ENCODE measurements around the gene THADA. TPM values are rescaled to one million over a fixed set of nuclear protein-coding genes. Genes with fewer than 3 reads are reported as not detected.

The THADA gene
- total and polyA plus RNA-seq, 12 donors, result 7.5 to 18.0 (median 15.2) TPM

GRCh38 chr2:43225093-43225787 lies 370.6 kb downstream of the THADA start:
- H3K4me3 ChIP-seq, result peak overlapping the region; percentile 72 to 97 (median 90)
- H3K27me3 ChIP-seq, result no peaks in the 10 kb centered on the region
- H3K4me1 ChIP-seq, result peaks cover 0 to 64% (median 54%) of the 10 kb centered on the region in 9 donors
- TF ChIP-seq CTCF (IDR thresholded peaks at IDR 0.05), result no peak
- intact Hi-C loops (cut with DNase I), result loop anchor here (2.0 to 10.0 kb wide), 15 partner anchors 93 to 398 kb away; no protein-coding TSS in a partner anchor
- DNase-seq (peak; percentile 47 to 55), ATAC-seq (peak in 1 of 8 donors; percentile 1)
- H3K9me3 ChIP-seq, result no peaks in the 10 kb centered on the region
- peaks cover 0 to 40% (median 10%) of the 10 kb centered on the region in 9 donors for H3K36me3 ChIP-seq
- peak overlapping the region; percentile 96 to 100 (median 99) for H3K27ac ChIP-seq
- 1% methylated on average over 73 to 74 of the region's 74 CpGs for WGBS, 2 donors

DNA sequence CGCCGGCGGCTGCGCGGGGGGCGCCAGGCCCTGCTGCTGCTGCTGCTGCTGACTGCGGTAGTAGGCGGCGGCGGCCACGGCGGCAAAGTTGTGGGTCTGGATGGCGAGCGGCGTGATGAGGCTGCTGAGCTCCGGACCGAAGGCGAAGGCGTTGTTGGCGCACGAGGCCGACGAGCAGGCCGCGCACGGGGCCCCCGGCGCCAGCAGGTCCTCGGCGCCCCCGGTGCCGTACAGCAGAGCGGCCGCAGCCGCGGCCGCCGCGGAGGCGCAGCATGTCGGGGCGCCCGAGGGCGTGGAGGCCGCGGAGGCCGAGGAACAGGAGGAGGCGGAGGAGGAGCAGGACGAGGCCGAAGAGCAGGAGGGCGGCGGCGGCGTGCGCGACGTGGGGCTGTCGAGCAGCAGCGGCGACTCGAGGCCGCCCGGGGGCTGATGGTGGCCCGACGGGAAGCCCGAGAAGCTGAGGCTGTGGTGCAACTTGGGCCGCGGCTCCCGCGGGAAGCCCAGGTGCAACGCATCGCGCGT lies 371.2 kb downstream of the THADA start:
- Histone ChIP-seq H3K27ac (peak overlapping the region; percentile 96 to 100 (median 99)), H3K9me3 (no peaks in the 10 kb centered on the region), H3K4me1 (peaks cover 0 to 69% (median 56%) of the 10 kb centered on the region in 9 donors), H3K27me3 (no peaks in the 10 kb centered on the region), H3K4me3 (peak overlapping the region; percentile 72 to 97 (median 90)), H3K36me3 (peaks cover 0 to 37% (median 10%) of the 10 kb centered on the region in 9 donors)
- intact Hi-C loops (cut with DNase I), result loop anchor here (2.0 to 10.0 kb wide), 18 partner anchors 47 to 397 kb away; no protein-coding TSS in a partner anchor
- WGBS, 2 donors, result 0 to 1% methylated on average over 63 to 74 of the region's 74 CpGs
- ATAC-seq (no peak), DNase-seq (peak in 1 of 2 donors; percentile 43)
- no peak for TF ChIP-seq CTCF (IDR thresholded peaks at IDR 0.05)

DNA sequence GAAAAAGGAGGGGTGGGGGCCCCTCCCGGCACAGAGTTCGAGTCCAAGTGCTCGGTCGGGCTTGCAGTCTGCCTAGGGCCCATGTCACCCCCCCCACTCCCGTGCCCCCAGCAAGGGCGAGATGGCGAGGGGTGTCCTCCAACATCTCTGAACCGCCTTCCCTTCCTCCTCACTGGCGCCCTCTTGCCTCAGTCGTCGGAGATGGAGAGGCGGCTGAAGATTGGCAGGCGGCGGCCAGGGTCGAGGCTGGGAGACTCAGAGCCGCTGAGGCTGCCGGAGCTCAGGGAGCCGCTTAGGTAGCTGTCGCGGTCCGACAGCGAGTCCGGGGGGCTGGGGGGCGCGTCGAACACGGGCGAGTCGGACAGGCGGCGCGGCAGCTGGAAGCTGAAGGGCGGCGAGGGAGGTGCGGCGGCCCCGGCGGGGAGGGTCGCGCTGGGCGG lies 371.7 kb downstream of the THADA start:
- TF ChIP-seq CTCF (IDR thresholded peaks at IDR 0.05), result peak in 8 of 9 donors; percentile 24 to 63 (median 46)
- ATAC-seq (no peak), DNase-seq (peak; percentile 74 to 76)
- Histone ChIP-seq H3K36me3 (peaks cover 0 to 37% (median 10%) of the 10 kb centered on the region in 9 donors), H3K9me3 (no peaks in the 10 kb centered on the region), H3K27me3 (no peaks in the 10 kb centered on the region), H3K4me3 (peak overlapping the region; percentile 72 to 97 (median 90)), H3K4me1 (peaks cover 4 to 69% (median 57%) of the 10 kb centered on the region in 9 donors), H3K27ac (peak overlapping the region; percentile 96 to 100 (median 99))
- WGBS, 2 donors, result 1 to 2% methylated on average over 32 to 40 of the region's 41 CpGs
- intact Hi-C loops (cut with DNase I), result loop anchor here in 8 of 10 donors (2.0 to 10.0 kb wide), 10 partner anchors 47 to 321 kb away; no protein-coding TSS in a partner anchor

- H3K9me3 ChIP-seq, result no peaks in the 10 kb centered on the region
- intact Hi-C loops (cut with DNase I), result loop anchor here in 8 of 10 donors (2.0 to 10.0 kb wide), 10 partner anchors 46 to 321 kb away; no protein-coding TSS in a partner anchor
- 6 to 7% methylated on average over 4 of the region's 4 CpGs for WGBS, 2 donors
- peak overlapping the region; percentile 72 to 97 (median 90) for H3K4me3 ChIP-seq
- H3K36me3 ChIP-seq, result peaks cover 0 to 37% (median 10%) of the 10 kb centered on the region in 9 donors
- peaks cover 8 to 69% (median 57%) of the 10 kb centered on the region in 9 donors for H3K4me1 ChIP-seq
- no peak for TF ChIP-seq CTCF (IDR thresholded peaks at IDR 0.05)
- ATAC-seq (no peak), DNase-seq (no peak)
- no peaks in the 10 kb centered on the region for H3K27me3 ChIP-seq
- H3K27ac ChIP-seq, result peak overlapping the region; percentile 96 to 100 (median 99)
Measured at GRCh38 chr2:43223521-43224001, 372.3 kb downstream of the THADA start.

Measured in heart right ventricle (tissue), 16 donors.